ENCODE measurements around the gene SPATA9. TPM values are rescaled to one million over a fixed set of nuclear protein-coding genes. Genes with fewer than 3 reads are reported as not detected.

The SPATA9 gene
- total and polyA plus RNA-seq, 2 donors (not counting 1 experiment from before 2014, with no cell fraction given): not detected

DNA sequence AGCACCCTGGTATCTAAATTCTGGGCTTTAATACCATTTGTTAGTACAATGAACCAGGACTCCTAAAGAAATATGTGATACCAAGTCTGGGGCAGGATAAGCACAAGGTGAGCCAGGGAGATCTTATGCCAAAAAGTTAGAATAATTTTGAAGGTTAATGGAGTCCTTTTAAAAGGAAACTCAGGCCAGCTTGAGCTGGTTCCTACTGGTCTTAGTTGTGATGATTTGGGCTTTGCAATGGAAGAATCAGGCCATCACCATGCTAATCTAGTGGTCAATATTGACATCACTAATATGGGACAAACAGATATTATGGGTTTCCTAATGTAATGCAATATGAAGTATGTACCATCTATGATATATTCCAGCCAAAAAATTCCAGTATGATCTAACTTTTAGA, 7.5 kb upstream of the SPATA9 start:
- H2AFZ ChIP-seq (ENCODE audit: insufficient read depth, low read depth, low read length, poor library complexity, severe bottlenecking): no peak overlapping the region

DNA sequence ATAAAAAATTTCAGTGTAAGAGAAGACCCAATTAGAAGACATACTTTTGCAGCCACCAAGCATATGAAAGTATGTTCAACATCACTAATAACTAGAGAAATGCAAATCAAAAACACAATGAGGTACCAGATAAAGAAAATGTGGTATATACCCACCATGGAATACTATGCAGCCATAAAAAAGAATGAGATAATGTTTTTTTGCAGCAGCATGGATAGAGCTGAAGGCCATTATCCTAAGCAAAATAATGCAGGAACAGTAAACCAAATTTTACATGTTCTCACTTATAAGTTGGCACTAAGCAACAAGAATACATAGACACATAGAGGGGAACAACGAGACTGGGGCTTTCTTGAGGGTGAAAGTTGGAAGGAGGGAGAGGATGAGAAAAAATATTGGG, 6.9 kb upstream of the SPATA9 start:
- Histone ChIP-seq H3K36me3 (replicated peaks in 1 of 2; ENCODE audit: control extremely low read depth in 1 of 2, control insufficient read depth in 1 of 2, extremely low read depth in 1 of 2, insufficient read depth in 2 of 2, low read length in 1 of 2) (no peaks in the 10 kb centered on the region), H2AFZ (ENCODE audit: insufficient read depth, low read depth, low read length, poor library complexity, severe bottlenecking) (no peak overlapping the region), H3K4me3 (ENCODE audit: control extremely low read depth in 1 of 5, extremely low read depth in 1 of 5, insufficient read depth in 1 of 5, low read depth in 2 of 5, low read length in 4 of 5) (no peak overlapping the region), H3K4me1 (ENCODE audit: control insufficient read depth in 2 of 2, insufficient read depth in 2 of 2, low read length in 2 of 2) (no peaks in the 10 kb centered on the region), H3K9me3 (ENCODE audit: control extremely low read depth in 1 of 3, control insufficient read depth in 2 of 3, insufficient read depth in 1 of 3, low read length in 2 of 3) (no peaks in the 10 kb centered on the region), H3K27ac (ENCODE audit: low read length in 2 of 2) (no peak overlapping the region), H3K27me3 (replicated peaks in 1 of 4; ENCODE audit: control extremely low read depth in 1 of 4, control insufficient read depth in 3 of 4, insufficient read depth in 4 of 4, low read length in 3 of 4) (peaks cover 0 to 4% (median 0%) of the 10 kb centered on the region in 4 experiments), H3K9ac (ENCODE audit: low read length) (no peak overlapping the region), H3K4me2 (replicated peaks; ENCODE audit: low read depth, low read length, poor library complexity, severe bottlenecking) (no peak overlapping the region), H3K79me2 (ENCODE audit: control insufficient read depth, insufficient read depth, low read length) (no peaks in the 10 kb centered on the region), H4K20me1 (ENCODE audit: control insufficient read depth, insufficient read depth, low read length, poor library complexity, severe bottlenecking) (no peaks in the 10 kb centered on the region)
- CTCF ChIA-PET: no interaction called here
- Mint-ChIP-seq H3K9me3 (ENCODE audit: insufficient read depth) (peaks cover 4% of the 10 kb centered on the region), H3K27me3 (peaks cover 7% of the 10 kb centered on the region), H3K27ac (no peak overlapping the region), H3K4me1 (no peaks in the 10 kb centered on the region), H3K4me3 (no peak overlapping the region)
- no peak for TF ChIP-seq EZH2 (IDR thresholded peaks at IDR 0.05; ENCODE audit: borderline replicate concordance, insufficient read depth, low read depth, low read length, poor library complexity, severe bottlenecking)
- TF ChIP-seq, protein P1, sequence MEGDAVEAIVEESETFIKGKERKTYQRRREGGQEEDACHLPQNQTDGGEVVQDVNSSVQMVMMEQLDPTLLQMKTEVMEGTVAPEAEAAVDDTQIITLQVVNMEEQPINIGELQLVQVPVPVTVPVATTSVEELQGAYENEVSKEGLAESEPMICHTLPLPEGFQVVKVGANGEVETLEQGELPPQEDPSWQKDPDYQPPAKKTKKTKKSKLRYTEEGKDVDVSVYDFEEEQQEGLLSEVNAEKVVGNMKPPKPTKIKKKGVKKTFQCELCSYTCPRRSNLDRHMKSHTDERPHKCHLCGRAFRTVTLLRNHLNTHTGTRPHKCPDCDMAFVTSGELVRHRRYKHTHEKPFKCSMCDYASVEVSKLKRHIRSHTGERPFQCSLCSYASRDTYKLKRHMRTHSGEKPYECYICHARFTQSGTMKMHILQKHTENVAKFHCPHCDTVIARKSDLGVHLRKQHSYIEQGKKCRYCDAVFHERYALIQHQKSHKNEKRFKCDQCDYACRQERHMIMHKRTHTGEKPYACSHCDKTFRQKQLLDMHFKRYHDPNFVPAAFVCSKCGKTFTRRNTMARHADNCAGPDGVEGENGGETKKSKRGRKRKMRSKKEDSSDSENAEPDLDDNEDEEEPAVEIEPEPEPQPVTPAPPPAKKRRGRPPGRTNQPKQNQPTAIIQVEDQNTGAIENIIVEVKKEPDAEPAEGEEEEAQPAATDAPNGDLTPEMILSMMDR (IDR thresholded peaks at IDR 0.05): no peak
- DNase-seq (no peak), ATAC-seq (ENCODE audit: low read depth) (no peak)
- POLR2A ChIA-PET: no interaction called here
- no CpG with 5 or more reads among the region's 1 CpG for WGBS (ENCODE audit: insufficient coverage)
- intact Hi-C loops (cut with micrococcal nuclease): no loop called here

More for the DNA sequence above, 7.5 kb upstream of the SPATA9 start:
- DNase-seq: no peak
- no peaks in the 10 kb centered on the region for H3K36me3 ChIP-seq (replicated peaks in 1 of 2; ENCODE audit: control extremely low read depth in 1 of 2, control insufficient read depth in 1 of 2, extremely low read depth in 1 of 2, insufficient read depth in 2 of 2, low read length in 1 of 2)
- no peak overlapping the region for H3K27ac ChIP-seq (ENCODE audit: low read length in 2 of 2)
- H3K4me2 ChIP-seq (replicated peaks; ENCODE audit: low read depth, low read length, poor library complexity, severe bottlenecking): no peak overlapping the region
- H3K79me2 ChIP-seq (ENCODE audit: control insufficient read depth, insufficient read depth, low read length): no peaks in the 10 kb centered on the region
- no peaks in the 10 kb centered on the region for H4K20me1 ChIP-seq (ENCODE audit: control insufficient read depth, insufficient read depth, low read length, poor library complexity, severe bottlenecking)
- POLR2A ChIA-PET: no interaction called here
- Mint-ChIP-seq H3K4me1 (no peaks in the 10 kb centered on the region), H3K9me3 (ENCODE audit: insufficient read depth) (peaks cover 4% of the 10 kb centered on the region), H3K4me3 (no peak overlapping the region), H3K27ac (no peak overlapping the region), H3K27me3 (peaks cover 3% of the 10 kb centered on the region)
- intact Hi-C loops (cut with micrococcal nuclease): no loop called here
- no peaks in the 10 kb centered on the region for H3K9me3 ChIP-seq (ENCODE audit: control extremely low read depth in 1 of 3, control insufficient read depth in 2 of 3, insufficient read depth in 1 of 3, low read length in 2 of 3)
- CTCF ChIA-PET: no interaction called here
- H3K9ac ChIP-seq (ENCODE audit: low read length): no peak overlapping the region
- no peak for ATAC-seq (ENCODE audit: low read depth)
- H3K27me3 ChIP-seq (replicated peaks in 1 of 4; ENCODE audit: control extremely low read depth in 1 of 4, control insufficient read depth in 3 of 4, insufficient read depth in 4 of 4, low read length in 3 of 4): peaks cover 0 to 4% (median 0%) of the 10 kb centered on the region in 4 experiments
- no peaks in the 10 kb centered on the region for H3K4me1 ChIP-seq (ENCODE audit: control insufficient read depth in 2 of 2, insufficient read depth in 2 of 2, low read length in 2 of 2)
- H3K4me3 ChIP-seq (ENCODE audit: control extremely low read depth in 1 of 5, extremely low read depth in 1 of 5, insufficient read depth in 1 of 5, low read depth in 2 of 5, low read length in 4 of 5): no peak overlapping the region
- TF ChIP-seq EZH2 (IDR thresholded peaks at IDR 0.05; ENCODE audit: borderline replicate concordance, insufficient read depth, low read depth, low read length, poor library complexity, severe bottlenecking): no peak
- TF ChIP-seq, protein P1 (IDR thresholded peaks at IDR 0.05): no peak

Measured in B cell (primary cell).